OCI-M1 (cell line): ENCODE data around the gene HMGN3.

Experiments used
- DNase-seq: peaks from one replicate; lab custom pipeline; 2025; lab: John Stamatoyannopoulos, UW

The HMGN3 gene

GRCh38 chr6:79184641-79185040 lies 49.8 kb downstream of the HMGN3 start:
- no peak for DNase-seq

GRCh38 chr6:79184086-79184485 lies 50.4 kb downstream of the HMGN3 start:
- no peak for DNase-seq

GRCh38 chr6:79180052-79180451 lies 54.4 kb downstream of the HMGN3 start:
- no peak for DNase-seq

DNA sequence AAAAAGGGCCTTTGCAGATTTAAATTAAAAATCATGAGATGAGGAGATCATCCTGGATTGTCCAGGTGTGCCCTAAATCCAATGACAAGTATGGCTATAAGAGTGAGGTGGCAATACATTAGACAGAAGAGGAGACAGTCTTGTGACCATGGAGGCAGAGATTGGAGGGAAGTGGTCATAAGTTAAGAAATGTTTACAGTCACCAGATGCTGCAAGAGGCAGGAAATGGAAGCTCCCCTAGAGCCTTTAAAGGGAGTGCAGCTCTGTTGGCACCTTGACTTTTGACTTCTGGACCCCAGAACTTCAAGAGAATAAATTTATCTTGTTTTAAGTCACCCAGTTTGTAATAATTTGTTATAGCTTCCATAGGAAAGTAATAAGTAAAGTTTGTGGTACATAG lies 61.1 kb downstream of the HMGN3 start:
- no peak for DNase-seq

- DNase-seq = no peak
These were observed 63.5 kb downstream of the HMGN3 start for GRCh38 chr6:79170959-79171358.

GRCh38 chr6:79170431-79170830 lies 64.1 kb downstream of the HMGN3 start:
- DNase-seq = no peak

DNA sequence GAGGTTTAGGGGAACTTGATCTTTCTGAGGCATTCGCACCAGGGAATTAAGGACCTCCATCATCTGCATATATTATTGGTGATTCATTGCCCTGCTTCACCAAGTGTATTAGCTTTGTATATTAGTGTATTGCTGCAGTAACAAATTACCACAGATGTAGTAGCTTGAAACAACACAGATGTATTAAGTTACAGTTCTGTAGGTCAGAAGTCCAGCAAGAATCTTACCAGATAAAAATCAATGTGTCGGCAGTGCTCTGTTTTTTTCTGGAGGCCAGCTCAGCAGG lies 65.8 kb downstream of the HMGN3 start:
- no peak for DNase-seq

DNA sequence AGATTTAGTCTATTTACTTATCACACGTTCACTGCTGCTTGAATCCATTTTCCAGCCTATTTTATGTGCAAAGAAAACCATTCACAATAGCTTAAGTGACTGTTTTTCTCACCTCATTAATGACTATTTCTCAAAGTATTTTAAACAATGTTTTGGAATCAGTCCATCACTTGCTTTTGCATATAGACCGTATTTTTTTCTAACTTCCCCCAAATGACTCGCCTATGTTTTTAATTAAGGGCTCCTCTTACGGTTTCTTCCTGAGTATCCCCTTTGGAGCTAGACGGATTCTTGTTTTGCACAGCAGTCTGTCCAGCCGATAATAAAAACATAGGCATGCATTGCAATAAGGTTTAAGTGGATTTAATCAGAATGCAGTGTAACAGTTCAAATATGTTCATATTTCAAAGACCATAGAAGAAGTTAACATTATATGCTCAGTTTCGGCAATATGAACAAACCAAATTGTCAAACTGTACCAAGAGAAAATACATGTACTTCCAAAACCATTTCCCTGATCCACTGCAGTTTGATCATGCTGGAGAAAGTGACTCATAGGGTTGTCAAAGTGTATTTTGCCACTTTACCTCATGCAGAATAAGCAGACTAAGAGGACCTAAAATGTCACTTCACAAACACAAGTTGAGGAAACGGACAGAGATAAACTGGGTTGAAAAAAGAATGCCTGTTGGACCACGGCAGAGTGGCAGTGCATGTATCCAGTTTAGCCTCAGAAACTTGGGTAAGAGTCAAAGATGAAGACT lies 66.4 kb downstream of the HMGN3 start:
- no peak for DNase-seq

GRCh38 chr6:79159846-79160245 lies 74.6 kb downstream of the HMGN3 start:
- DNase-seq = no peak

- no peak for DNase-seq
These were observed 75.5 kb downstream of the HMGN3 start for GRCh38 chr6:79158856-79159516.

- DNase-seq = peak; percentile 23
These were observed 76.4 kb downstream of the HMGN3 start for GRCh38 chr6:79157961-79158644.

DNA sequence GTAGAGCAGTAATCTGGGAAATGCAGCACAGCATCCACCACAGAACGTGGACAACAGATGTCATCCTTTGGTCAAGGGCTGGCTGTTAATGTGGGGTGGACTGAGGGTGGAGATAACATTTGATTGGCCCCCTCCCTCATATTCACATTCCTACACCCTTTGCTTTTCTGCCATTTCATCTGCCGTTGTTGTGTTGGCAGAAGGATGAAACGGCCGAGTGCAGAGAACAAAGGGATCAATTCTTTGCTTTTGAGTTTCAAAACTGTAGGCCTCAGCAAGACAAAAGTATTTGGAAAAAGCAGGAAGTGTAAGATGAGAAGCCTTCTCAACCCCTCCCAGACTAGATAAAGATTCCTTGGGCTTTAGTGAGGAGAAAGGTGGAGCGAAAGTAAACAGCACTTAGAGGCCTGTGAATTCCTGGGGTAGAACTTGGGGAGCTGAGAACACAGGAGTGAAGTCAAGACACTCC lies 82.2 kb downstream of the HMGN3 start:
- DNase-seq = no peak
